Endothelial cell of hepatic sinusoid (primary cell): ENCODE measurements around the gene C8B.

Source experiments
- in situ Hi-C: cut with HindIII; loops from 2 replicates; pipeline ENCODE4 v1.10.0; 2017; ENCODE audit warnings: low sequenced_read_pairs

Gene C8B

GRCh38 chr1:56973923-56974742 is 8.3 kb upstream of the C8B start:
- in situ Hi-C loops, result no loop called here

- in situ Hi-C loops, result no loop called here
These were observed 7.2 kb upstream of the C8B start for GRCh38 chr1:56972976-56973375.

GRCh38 chr1:56970280-56970679 is 4.5 kb upstream of the C8B start:
- in situ Hi-C loops, result no loop called here

- in situ Hi-C loops, result no loop called here
These were observed 3.2 kb upstream of the C8B start for GRCh38 chr1:56968878-56969495.

GRCh38 chr1:56967900-56968832 is 2.4 kb upstream of the C8B start:
- in situ Hi-C loops, result no loop called here

GRCh38 chr1:56967355-56967754 is 1.5 kb upstream of the C8B start:
- in situ Hi-C loops, result no loop called here

GRCh38 chr1:56966698-56966999 is 834 bp upstream of the C8B start:
- in situ Hi-C loops, result no loop called here

- in situ Hi-C loops, result no loop called here
These were observed 624 bp downstream of the C8B start for GRCh38 chr1:56965191-56965590.

- in situ Hi-C loops, result no loop called here
These were observed 1.3 kb downstream of the C8B start for GRCh38 chr1:56964349-56965017.

GRCh38 chr1:56963667-56964066 is 2.1 kb downstream of the C8B start:
- in situ Hi-C loops, result no loop called here

- in situ Hi-C loops, result no loop called here
These were observed 4.4 kb downstream of the C8B start for GRCh38 chr1:56961426-56961825.

- in situ Hi-C loops, result no loop called here
These were observed 7.3 kb downstream of the C8B start for GRCh38 chr1:56958526-56958925.

- in situ Hi-C loops, result no loop called here
These were observed 7.9 kb downstream of the C8B start for GRCh38 chr1:56957931-56958330.

- in situ Hi-C loops, result no loop called here
These were observed 11.2 kb downstream of the C8B start for GRCh38 chr1:56954664-56955063.

GRCh38 chr1:56953386-56953785 is 12.4 kb downstream of the C8B start:
- in situ Hi-C loops, result no loop called here

- in situ Hi-C loops, result no loop called here
These were observed 13.3 kb downstream of the C8B start for GRCh38 chr1:56952501-56952900.

GRCh38 chr1:56948403-56949023 is 17.3 kb downstream of the C8B start:
- in situ Hi-C loops, result no loop called here

GRCh38 chr1:56940039-56940438 is 25.8 kb downstream of the C8B start:
- in situ Hi-C loops, result no loop called here

- in situ Hi-C loops, result no loop called here
These were observed 26.6 kb downstream of the C8B start for GRCh38 chr1:56939209-56939608.

- in situ Hi-C loops, result no loop called here
These were observed 27.2 kb downstream of the C8B start for GRCh38 chr1:56938646-56939045.
